BJ (cell line): ENCODE results near the gene ASTN1. TPM values are rescaled to one million over a fixed set of nuclear protein-coding genes. Genes with fewer than 3 reads are reported as not detected.
A peak's percentile ranks its signal among the peaks of the same experiment; 100 is the strongest.

Experiments used
- CTCF ChIA-PET: fragments of 350-600 bp; formaldehyde crosslinking; extraction: SDS; loops from one replicate; lab custom pipeline; 2021; ENCODE audit warnings: antibody characterized with exemption, inconsistent platforms; lab: Yijun Ruan, JAX
- POLR2A ChIA-PET: fragments of 300-600 bp; sonication (Branson Sonifier 250); formaldehyde crosslinking; extraction: SDS; loops from one replicate; lab custom pipeline; 2021; ENCODE audit warnings: antibody characterized with exemption; lab: Charles Lee
- DNase-seq: peaks from one replicate; pipeline ENCODE4 v3.0.0-alpha.2; 2011; ENCODE audit warnings: low read depth
- H3K27me3 ChIP-seq: 2 replicates; pipeline ENCODE4 v1.6.0; 2011; ENCODE audit warnings: low read length; ENCODE audit not compliant: control insufficient read depth, insufficient read depth
- H3K36me3 ChIP-seq: 2 replicates; pipeline ENCODE4 v1.5.1; 2011; ENCODE audit warnings: low read length; ENCODE audit not compliant: control insufficient read depth, insufficient read depth
- H3K4me3 ChIP-seq: 2 replicates; pipeline ENCODE4 v1.5.1; 2011; ENCODE audit warnings: low read depth, mild to moderate bottlenecking, control low read depth, low read length
- polyA plus RNA-seq: library from polyadenylated mRNA; depleted of rRNA; stranded (reverse); fragments of >200 nt; gene quantifications from 2 replicates; pipeline ENCODE4 v1.2.3, GENCODE V29; 2011
- TF ChIP-seq, protein P1 (sequence below): IDR thresholded peaks from 2 replicates; pipeline ENCODE4 v1.5.1; 2011; ENCODE audit warnings: low read depth, mild to moderate bottlenecking, control low read depth, inconsistent platforms, low read length, moderate library complexity; ENCODE audit not compliant: insufficient read depth

Gene ASTN1
- polyA plus RNA-seq, 1 experiment, result 0.09 TPM

GRCh38 chr1:176904057-176904751 lies 260.3 kb downstream of the ASTN1 start:
- Histone ChIP-seq H3K4me3 (no peak overlapping the region), H3K27me3 (peaks cover 7% of the 10 kb centered on the region), H3K36me3 (no peaks in the 10 kb centered on the region)
- TF ChIP-seq, protein P1, sequence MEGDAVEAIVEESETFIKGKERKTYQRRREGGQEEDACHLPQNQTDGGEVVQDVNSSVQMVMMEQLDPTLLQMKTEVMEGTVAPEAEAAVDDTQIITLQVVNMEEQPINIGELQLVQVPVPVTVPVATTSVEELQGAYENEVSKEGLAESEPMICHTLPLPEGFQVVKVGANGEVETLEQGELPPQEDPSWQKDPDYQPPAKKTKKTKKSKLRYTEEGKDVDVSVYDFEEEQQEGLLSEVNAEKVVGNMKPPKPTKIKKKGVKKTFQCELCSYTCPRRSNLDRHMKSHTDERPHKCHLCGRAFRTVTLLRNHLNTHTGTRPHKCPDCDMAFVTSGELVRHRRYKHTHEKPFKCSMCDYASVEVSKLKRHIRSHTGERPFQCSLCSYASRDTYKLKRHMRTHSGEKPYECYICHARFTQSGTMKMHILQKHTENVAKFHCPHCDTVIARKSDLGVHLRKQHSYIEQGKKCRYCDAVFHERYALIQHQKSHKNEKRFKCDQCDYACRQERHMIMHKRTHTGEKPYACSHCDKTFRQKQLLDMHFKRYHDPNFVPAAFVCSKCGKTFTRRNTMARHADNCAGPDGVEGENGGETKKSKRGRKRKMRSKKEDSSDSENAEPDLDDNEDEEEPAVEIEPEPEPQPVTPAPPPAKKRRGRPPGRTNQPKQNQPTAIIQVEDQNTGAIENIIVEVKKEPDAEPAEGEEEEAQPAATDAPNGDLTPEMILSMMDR, result no peak
- POLR2A ChIA-PET, result no interaction called here
- CTCF ChIA-PET, result interaction anchor here (1.0 to 1.4 kb wide), 4 partner anchors 8 to 452 kb away, joined by 3 read pairs; no protein-coding TSS in a partner anchor
- no peak for DNase-seq

DNA sequence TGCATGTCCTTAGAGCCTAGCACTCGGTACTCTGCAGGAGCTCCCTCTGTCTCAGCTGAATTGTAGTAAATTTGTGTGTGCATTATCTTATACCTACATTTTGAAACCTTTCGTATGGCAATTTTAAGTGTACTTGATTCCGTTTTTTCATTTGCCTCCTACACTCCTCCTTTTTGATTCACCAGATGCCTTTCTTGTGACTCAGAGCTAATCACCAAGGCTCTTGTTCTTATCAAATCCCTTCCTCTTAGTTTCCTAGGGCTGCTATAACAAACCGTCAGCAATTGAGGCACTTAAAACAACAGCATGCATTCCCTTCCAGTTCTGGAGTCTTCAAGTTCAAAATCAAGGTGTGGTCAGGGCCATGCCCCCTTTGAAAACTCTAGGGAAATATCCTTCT lies 261.0 kb downstream of the ASTN1 start:
- H3K4me3 ChIP-seq, result no peak overlapping the region
- H3K36me3 ChIP-seq, result no peaks in the 10 kb centered on the region
- CTCF ChIA-PET, result interaction anchor here (1.0 to 2.1 kb wide), 5 partner anchors 9 to 453 kb away, joined by 3 to 12 read pairs (median 3); no protein-coding TSS in a partner anchor
- POLR2A ChIA-PET, result no interaction called here
- H3K27me3 ChIP-seq, result peaks cover 7% of the 10 kb centered on the region
- DNase-seq, result no peak
- TF ChIP-seq, protein P1, result no peak

DNA sequence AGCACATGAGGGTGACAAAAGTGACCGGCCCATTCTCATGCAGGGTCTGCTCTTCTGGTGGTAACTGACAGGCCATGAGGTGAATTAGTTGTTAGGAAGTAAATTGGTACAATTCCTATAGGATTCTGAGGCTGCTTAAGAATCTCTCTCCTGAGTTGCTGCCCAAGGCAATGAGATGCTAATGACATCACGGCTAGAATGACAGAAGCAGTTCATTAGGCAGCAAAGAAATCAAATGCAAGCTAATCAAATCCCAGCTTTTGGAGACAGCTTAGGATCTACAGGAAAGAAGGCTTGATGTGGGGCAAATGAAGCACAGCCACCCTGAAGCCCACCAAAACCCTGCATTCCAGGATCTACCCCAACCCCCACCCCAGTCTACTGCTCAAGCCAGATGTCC lies 265.2 kb downstream of the ASTN1 start:
- H3K27me3 ChIP-seq, result peaks cover 6% of the 10 kb centered on the region; the same call in 1 of the 2 replicates
- TF ChIP-seq, protein P1, result no peak
- H3K4me3 ChIP-seq, result no peak overlapping the region
- no peak for DNase-seq
- ChIA-PET CTCF (interaction anchor here (0.9 to 5.5 kb wide), 9 partner anchors 45 to 1049 kb away, joined by 3 to 71 read pairs (median 9); no protein-coding TSS in a partner anchor), POLR2A (no interaction called here)
- no peaks in the 10 kb centered on the region for H3K36me3 ChIP-seq

DNA sequence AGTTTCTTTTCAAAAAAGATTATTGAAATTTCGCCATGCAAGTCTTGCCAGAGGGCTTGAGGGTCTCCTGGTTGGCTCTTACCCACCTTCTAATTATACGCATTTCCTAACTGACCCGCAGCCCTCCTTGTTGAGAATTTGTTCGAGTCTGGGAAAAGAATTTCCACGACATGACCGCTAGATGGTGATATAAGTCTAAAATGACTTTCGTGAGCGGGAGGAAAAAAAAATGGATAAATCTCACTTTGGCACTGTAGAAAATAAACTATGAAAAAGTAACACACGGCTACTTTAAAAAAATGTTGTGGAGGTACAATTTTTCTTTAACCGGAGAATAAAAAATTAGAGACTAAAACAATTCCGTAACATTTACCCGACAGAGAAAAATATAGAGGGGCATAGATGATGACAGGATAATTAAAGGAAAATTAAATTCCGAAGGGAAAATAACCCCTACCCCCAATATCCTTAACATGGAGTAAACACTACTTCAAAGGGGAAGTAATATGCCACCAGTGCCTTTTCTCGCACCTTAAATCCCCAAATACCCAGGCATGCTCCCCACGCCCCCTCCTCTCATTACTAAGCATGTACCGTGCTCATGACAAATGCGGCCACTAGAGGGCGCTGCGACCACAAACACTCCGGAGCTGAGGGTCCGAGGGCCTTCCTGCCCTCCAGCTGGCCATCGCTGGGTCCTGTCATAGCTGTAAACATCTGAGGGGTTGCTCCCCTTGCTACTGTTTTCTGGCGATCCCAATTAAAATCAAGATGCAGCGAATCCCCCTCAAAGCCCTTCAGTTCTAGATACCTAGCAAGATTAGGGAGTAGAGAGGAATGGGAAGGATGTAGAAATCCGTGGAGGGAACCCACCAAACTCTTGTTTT lies 266.9 kb downstream of the ASTN1 start:
- TF ChIP-seq, protein P1, result peak; percentile 96
- Histone ChIP-seq H3K4me3 (no peak overlapping the region), H3K27me3 (peaks cover 4% of the 10 kb centered on the region; the same call in 1 of the 2 replicates), H3K36me3 (no peaks in the 10 kb centered on the region)
- DNase-seq, result no peak
- CTCF ChIA-PET, result interaction anchor here (0.6 to 5.5 kb wide), 42 partner anchors 8 to 1050 kb away, joined by 3 to 71 read pairs (median 4); no protein-coding TSS in a partner anchor
- POLR2A ChIA-PET, result no interaction called here

DNA sequence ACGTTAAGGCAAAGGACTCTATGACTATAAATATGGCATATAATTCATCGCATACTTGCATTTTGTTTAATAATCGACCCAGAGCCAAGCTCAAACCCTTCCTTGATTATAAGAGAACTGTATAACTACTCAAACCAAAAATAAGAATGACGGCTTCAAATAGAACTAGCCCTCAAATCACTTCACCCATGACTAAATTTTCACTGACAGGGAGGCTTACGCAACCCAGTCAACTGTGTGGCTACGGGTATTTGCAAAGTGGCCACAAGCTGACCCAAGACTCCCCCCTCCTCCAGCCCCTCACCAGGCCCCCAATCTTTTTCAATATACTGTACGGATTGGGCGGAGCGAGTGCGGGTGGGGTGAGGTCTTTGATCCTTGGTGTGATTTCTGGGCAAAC lies 268.3 kb downstream of the ASTN1 start:
- TF ChIP-seq, protein P1, result no peak
- H3K4me3 ChIP-seq, result no peak overlapping the region
- no peak for DNase-seq
- ChIA-PET POLR2A (no interaction called here), CTCF (interaction anchor here (1.0 to 5.5 kb wide), 13 partner anchors 8 to 1050 kb away, joined by 3 to 71 read pairs (median 5); no protein-coding TSS in a partner anchor)
- no peaks in the 10 kb centered on the region for H3K36me3 ChIP-seq
- peaks cover 4% of the 10 kb centered on the region; the same call in 1 of the 2 replicates for H3K27me3 ChIP-seq
